Dermis blood vessel endothelial cell (primary cell): ENCODE results near the gene ZNF354B. TPM values are rescaled to one million over a fixed set of nuclear protein-coding genes. Genes with fewer than 3 reads are reported as not detected.

Experiments used
- DNase-seq: peaks from one replicate; pipeline ENCODE4 v3.0.0; 2010
- total RNA-seq: library from RNA; depleted of rRNA; stranded (reverse); fragments of >200 nt; gene quantifications from 2 replicates; pipeline ENCODE4 v1.2.3, GENCODE V29; 2014

Gene ZNF354B
- total RNA-seq, 1 donor from 2014 or later = 10.9 TPM

- no peak for DNase-seq
These were observed 24.2 kb downstream of the ZNF354B start for GRCh38 chr5:178883815-178884430.

GRCh38 chr5:178895615-178896571 lies 36.1 kb downstream of the ZNF354B start, which contains the start of gene ZFP2:
Gene ZFP2 (plus strand): TSS chr5:178895913. CDS start chr5:178931314, 35,401 bp downstream.
- DNase-seq = peak; percentile 65

- DNase-seq = no peak
These were observed 39.5 kb downstream of the ZNF354B start for GRCh38 chr5:178899289-178899688.

- DNase-seq = no peak
These were observed 43.1 kb downstream of the ZNF354B start for GRCh38 chr5:178902849-178903248.

GRCh38 chr5:178931846-178932760 lies 72.3 kb downstream of the ZNF354B start:
- no peak for DNase-seq

Other genes with a start within 250 kb of the ZNF354B start
- 18.2 and 26.7 TPM in 2 replicates for gene CLK4, start 232.9 kb upstream of the ZNF354B start, total RNA-seq
- gene ZNF354A, start 129.3 kb upstream of the ZNF354B start, total RNA-seq = 8.3 and 12.9 TPM in 2 replicates
- gene ZFP2, start 36.0 kb downstream of the ZNF354B start, total RNA-seq = 0.60 and 1.0 TPM in 2 replicates
- gene ZNF454, start 81.2 kb downstream of the ZNF354B start, total RNA-seq = 0.47 and 1.0 TPM in 2 replicates
- gene GRM6, start 135.4 kb downstream of the ZNF354B start, total RNA-seq = not detected in 2 replicates
- gene ZNF879, start 163.9 kb downstream of the ZNF354B start, total RNA-seq = 4.4 and 6.8 TPM in 2 replicates
- gene ZNF354C, start 200.4 kb downstream of the ZNF354B start, total RNA-seq = 7.3 TPM in 2 replicates